ENCODE data around the gene RMDN2. TPM values are rescaled to one million over a fixed set of nuclear protein-coding genes. Genes with fewer than 3 reads are reported as not detected.

RMDN2 gene
- total and polyA plus RNA-seq, 2 experiments from 2014 or later: 3.4 to 3.6 TPM

GRCh38 chr2:37973615-37974353 is 48.7 kb downstream of the RMDN2 start (continued):
- no peak for TF ChIP-seq ZNF462 (CRISPR knock-in tag; IDR thresholded peaks at IDR 0.05)
- no peak for TF ChIP-seq EZH2 (IDR thresholded peaks at IDR 0.05; ENCODE audit: low read depth, unreplicated experiment)
- no peak for TF ChIP-seq NANOG (IDR thresholded peaks at IDR 0.05; ENCODE audit: borderline replicate concordance)
- TF ChIP-seq JUNB (IDR thresholded peaks at IDR 0.05; ENCODE audit: unreplicated experiment): no peak
- TF ChIP-seq ZNF331 (CRISPR knock-in tag; IDR thresholded peaks at IDR 0.05; ENCODE audit: low read depth): no peak
- TF ChIP-seq STAT1 (IDR thresholded peaks at IDR 0.05; ENCODE audit: unreplicated experiment): no peak
- no peak for TF ChIP-seq CTCF (conservative IDR thresholded peaks at IDR 0.05; ENCODE audit: low read depth in 2 of 2)
- no peak for TF ChIP-seq REST (IDR thresholded peaks at IDR 0.05; ENCODE audit: unreplicated experiment)
- TF ChIP-seq EZH2phosphoT487 (IDR thresholded peaks at IDR 0.05; ENCODE audit: unreplicated experiment): no peak
- no peak for TF ChIP-seq ZNF114 (CRISPR knock-in tag; IDR thresholded peaks at IDR 0.05)

Data from GM23338 (cell line).